NCI-H1417 (cell line): Measurements from ENCODE around the gene WAPL.
A peak's percentile ranks its signal among the peaks of the same experiment; 100 is the strongest.
"Not testable (repeated sequence)": the region's sequence is repeated elsewhere in the genome, so short reads cannot be mapped to it uniquely, and the experiment has no call there.

Experiments used
- DNase-seq, 3 experiments: peaks; one replicate each; lab custom pipeline; 2025; lab: John Stamatoyannopoulos, UW

Gene WAPL

GRCh38 chr10:86521678-86522509 lies at the start of gene WAPL:
Gene WAPL (minus strand): TSS chr10:86521792. CDS start chr10:86518069, 3,723 bp downstream.
- peak; percentile 89 to 93 (median 90) for DNase-seq

- DNase-seq = no peak
Observed at GRCh38 chr10:86569335-86569734, 47.7 kb upstream of the WAPL start.

- DNase-seq = not testable (repeated sequence)
Observed at GRCh38 chr10:86566518-86566917, 44.9 kb upstream of the WAPL start.

GRCh38 chr10:86563338-86563737 lies 41.7 kb upstream of the WAPL start:
- not testable (repeated sequence) for DNase-seq

GRCh38 chr10:86558695-86559094 lies 37.1 kb upstream of the WAPL start:
- not testable (repeated sequence) for DNase-seq

- peak; percentile 50 to 86 (median 81) for DNase-seq
Observed at GRCh38 chr10:86556933-86557649, 35.5 kb upstream of the WAPL start.

- no peak for DNase-seq
Observed at GRCh38 chr10:86556532-86556931, 34.9 kb upstream of the WAPL start.

- DNase-seq = no peak
Observed at GRCh38 chr10:86553639-86554038, 32.0 kb upstream of the WAPL start.

GRCh38 chr10:86553213-86553612 lies 31.6 kb upstream of the WAPL start:
- no peak for DNase-seq

GRCh38 chr10:86547296-86547695 lies 25.7 kb upstream of the WAPL start:
- no peak for DNase-seq

GRCh38 chr10:86545101-86545500 lies 23.5 kb upstream of the WAPL start:
- DNase-seq = peak in 2 of 3 experiments; percentile 3 to 10

GRCh38 chr10:86540016-86540415 lies 18.4 kb upstream of the WAPL start:
- DNase-seq = no peak

GRCh38 chr10:86538547-86538946 lies 17.0 kb upstream of the WAPL start:
- no peak for DNase-seq

GRCh38 chr10:86538040-86538439 lies 16.4 kb upstream of the WAPL start:
- not testable (repeated sequence) for DNase-seq

- no peak for DNase-seq
Observed at GRCh38 chr10:86536294-86536861, 14.8 kb upstream of the WAPL start.

- no peak for DNase-seq
Observed at GRCh38 chr10:86535132-86535882, 13.7 kb upstream of the WAPL start.

- DNase-seq = no peak
Observed at GRCh38 chr10:86533328-86533727, 11.7 kb upstream of the WAPL start.

- DNase-seq = not testable (repeated sequence)
Observed at GRCh38 chr10:86528736-86529135, 7.1 kb upstream of the WAPL start.

- no peak for DNase-seq
Observed at GRCh38 chr10:86526606-86527005, 5.0 kb upstream of the WAPL start.

- DNase-seq = not testable (repeated sequence)
Observed at GRCh38 chr10:86525713-86526112, 4.1 kb upstream of the WAPL start.

GRCh38 chr10:86524225-86524962 lies 2.8 kb upstream of the WAPL start:
- DNase-seq = peak in 2 of 3 experiments; percentile 1 to 23
